Right atrium auricular region (tissue), 2 donors: ENCODE measurements around the gene VPS51. TPM values are rescaled to one million over a fixed set of nuclear protein-coding genes. Genes with fewer than 3 reads are reported as not detected.

Experiments used
- DNase-seq: peaks from one replicate; pipeline ENCODE4 v3.0.0-alpha.2; 2019; ENCODE audit warnings: low spot score
- H3K27ac ChIP-seq, 2 donors: fragments of 200-600 bp; sonication (generic); 1 replicate in 1 of 2; 2 replicates in 1 of 2; pipeline ENCODE4 v1.5.1; 2016 to 2019
- H3K27me3 ChIP-seq, 2 donors: fragments of 200-600 bp; sonication (generic); one replicate each; pipeline versions ENCODE4 v1.5.1 to v1.6.0; 2017 to 2019
- H3K36me3 ChIP-seq: fragments of 200-600 bp; sonication (generic); one replicate; pipeline ENCODE4 v1.5.1; 2016
- H3K4me1 ChIP-seq, 2 donors: fragments of 200-600 bp; sonication (generic); one replicate each; pipeline versions ENCODE4 v1.5.1 to v1.6.0; 2017 to 2019
- H3K4me3 ChIP-seq, 2 donors: fragments of 200-600 bp; sonication (generic); 1 replicate in 1 of 2; 2 replicates in 1 of 2; pipeline ENCODE4 v1.5.1; 2017 to 2019; ENCODE audit warnings: mild to moderate bottlenecking in 1 of 2, moderate library complexity in 1 of 2
- H3K9me3 ChIP-seq, 2 donors: fragments of 200-600 bp; sonication (generic); one replicate each; pipeline ENCODE4 v1.5.1; 2019
- total RNA-seq, 2 donors: library from RNA; depleted of rRNA; stranded (reverse); fragments of >200 nt; gene quantifications; one replicate each; pipeline ENCODE4 v1.1.0, GENCODE V29; 2016
- TF ChIP-seq, protein P1 (sequence below), 2 donors: fragments of 200-600 bp; sonication (generic); IDR thresholded peaks; one replicate each; pipeline ENCODE4 v1.5.1; 2019; ENCODE audit warnings: antibody characterized with exemption in 2 of 2

The VPS51 gene
- total RNA-seq, 2 donors from 2014 or later: 98.5 to 147 TPM

DNA sequence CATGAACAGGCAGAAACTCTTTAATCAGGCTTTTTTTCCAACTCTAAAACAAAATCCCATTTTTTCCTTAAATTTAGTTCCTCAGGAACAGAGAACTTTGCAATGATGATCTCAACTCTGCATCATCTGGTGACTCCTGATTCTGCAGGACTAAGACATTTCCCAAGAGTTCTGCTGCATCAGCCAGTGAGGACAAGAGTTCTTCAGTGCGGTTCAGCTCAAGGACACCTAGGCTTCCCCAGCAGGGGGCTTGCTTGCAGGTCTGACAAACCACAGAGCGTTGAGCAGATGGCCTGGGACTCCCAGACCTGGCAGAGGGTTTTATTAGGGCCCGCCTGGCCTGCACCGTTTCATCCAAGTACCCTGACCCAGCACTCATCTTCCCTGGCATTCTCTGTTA lies 18.6 kb upstream of the VPS51 start:
- Histone ChIP-seq H3K36me3 (no peaks in the 10 kb centered on the region), H3K4me3 (no peak overlapping the region), H3K27ac (no peak overlapping the region), H3K4me1 (no peaks in the 10 kb centered on the region), H3K9me3 (no peaks in the 10 kb centered on the region), H3K27me3 (no peaks in the 10 kb centered on the region)
- TF ChIP-seq, protein P1, sequence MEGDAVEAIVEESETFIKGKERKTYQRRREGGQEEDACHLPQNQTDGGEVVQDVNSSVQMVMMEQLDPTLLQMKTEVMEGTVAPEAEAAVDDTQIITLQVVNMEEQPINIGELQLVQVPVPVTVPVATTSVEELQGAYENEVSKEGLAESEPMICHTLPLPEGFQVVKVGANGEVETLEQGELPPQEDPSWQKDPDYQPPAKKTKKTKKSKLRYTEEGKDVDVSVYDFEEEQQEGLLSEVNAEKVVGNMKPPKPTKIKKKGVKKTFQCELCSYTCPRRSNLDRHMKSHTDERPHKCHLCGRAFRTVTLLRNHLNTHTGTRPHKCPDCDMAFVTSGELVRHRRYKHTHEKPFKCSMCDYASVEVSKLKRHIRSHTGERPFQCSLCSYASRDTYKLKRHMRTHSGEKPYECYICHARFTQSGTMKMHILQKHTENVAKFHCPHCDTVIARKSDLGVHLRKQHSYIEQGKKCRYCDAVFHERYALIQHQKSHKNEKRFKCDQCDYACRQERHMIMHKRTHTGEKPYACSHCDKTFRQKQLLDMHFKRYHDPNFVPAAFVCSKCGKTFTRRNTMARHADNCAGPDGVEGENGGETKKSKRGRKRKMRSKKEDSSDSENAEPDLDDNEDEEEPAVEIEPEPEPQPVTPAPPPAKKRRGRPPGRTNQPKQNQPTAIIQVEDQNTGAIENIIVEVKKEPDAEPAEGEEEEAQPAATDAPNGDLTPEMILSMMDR (IDR thresholded peaks at IDR 0.05): no peak
- no peak for DNase-seq

DNA sequence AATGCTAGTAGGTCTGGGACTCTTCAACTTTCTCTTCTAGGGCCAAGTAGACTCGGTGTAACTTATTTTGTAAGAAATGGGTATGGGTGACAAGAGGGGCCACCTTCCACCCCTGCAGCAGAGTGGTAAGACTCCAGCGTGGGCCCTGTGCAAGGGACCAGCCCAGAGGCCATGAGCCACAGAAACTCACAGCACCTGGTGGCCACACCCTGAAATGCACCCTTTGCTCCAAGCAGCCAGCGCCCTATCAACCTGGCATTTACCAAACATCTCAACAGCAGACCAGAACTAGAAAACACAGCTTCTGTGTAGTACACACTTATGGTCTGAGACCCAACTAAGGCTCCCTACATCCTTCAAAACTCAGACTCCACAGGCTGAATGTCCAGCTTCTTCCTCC lies 17.9 kb upstream of the VPS51 start:
- TF ChIP-seq, protein P1 (IDR thresholded peaks at IDR 0.05): peak; percentile 32 to 55
- Histone ChIP-seq H3K4me1 (peaks cover 0 to 2% of the 10 kb centered on the region in 2 donors), H3K36me3 (no peaks in the 10 kb centered on the region), H3K27ac (no peak overlapping the region), H3K4me3 (no peak overlapping the region), H3K27me3 (no peaks in the 10 kb centered on the region), H3K9me3 (no peaks in the 10 kb centered on the region)
- no peak for DNase-seq

DNA sequence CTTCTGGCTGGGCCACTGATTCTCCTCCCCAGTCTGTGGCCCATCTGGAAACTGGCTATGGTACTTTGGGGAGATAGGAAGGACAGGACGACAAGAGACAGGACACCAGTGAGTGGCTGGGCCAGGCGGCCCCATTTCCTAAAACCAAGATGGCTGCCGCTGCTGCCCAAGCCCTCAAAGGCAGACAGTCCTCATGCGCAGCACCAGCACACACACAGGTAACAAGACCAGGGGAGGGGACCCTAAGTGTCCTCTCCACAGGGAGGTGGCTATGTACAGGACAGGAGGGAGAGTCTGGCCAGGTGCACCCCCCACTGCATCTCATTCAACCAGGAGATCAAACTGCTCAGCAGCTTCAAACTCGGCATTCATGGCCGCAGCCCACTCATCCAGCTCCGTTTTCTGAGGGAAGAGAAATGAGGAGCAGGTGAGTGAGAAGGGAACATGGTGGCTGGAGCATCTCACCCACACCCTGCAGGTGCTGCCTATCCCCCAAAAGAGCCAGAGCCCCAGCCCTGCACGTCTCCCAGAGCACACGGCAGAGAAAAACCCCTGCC lies 17.1 kb upstream of the VPS51 start:
- no peak overlapping the region for H3K4me3 ChIP-seq
- no peaks in the 10 kb centered on the region for H3K9me3 ChIP-seq
- no peaks in the 10 kb centered on the region for H3K27me3 ChIP-seq
- H3K4me1 ChIP-seq: peaks cover 0 to 9% of the 10 kb centered on the region in 2 donors
- TF ChIP-seq, protein P1 (IDR thresholded peaks at IDR 0.05): no peak
- H3K36me3 ChIP-seq: no peaks in the 10 kb centered on the region
- DNase-seq: no peak
- H3K27ac ChIP-seq: no peak overlapping the region

DNA sequence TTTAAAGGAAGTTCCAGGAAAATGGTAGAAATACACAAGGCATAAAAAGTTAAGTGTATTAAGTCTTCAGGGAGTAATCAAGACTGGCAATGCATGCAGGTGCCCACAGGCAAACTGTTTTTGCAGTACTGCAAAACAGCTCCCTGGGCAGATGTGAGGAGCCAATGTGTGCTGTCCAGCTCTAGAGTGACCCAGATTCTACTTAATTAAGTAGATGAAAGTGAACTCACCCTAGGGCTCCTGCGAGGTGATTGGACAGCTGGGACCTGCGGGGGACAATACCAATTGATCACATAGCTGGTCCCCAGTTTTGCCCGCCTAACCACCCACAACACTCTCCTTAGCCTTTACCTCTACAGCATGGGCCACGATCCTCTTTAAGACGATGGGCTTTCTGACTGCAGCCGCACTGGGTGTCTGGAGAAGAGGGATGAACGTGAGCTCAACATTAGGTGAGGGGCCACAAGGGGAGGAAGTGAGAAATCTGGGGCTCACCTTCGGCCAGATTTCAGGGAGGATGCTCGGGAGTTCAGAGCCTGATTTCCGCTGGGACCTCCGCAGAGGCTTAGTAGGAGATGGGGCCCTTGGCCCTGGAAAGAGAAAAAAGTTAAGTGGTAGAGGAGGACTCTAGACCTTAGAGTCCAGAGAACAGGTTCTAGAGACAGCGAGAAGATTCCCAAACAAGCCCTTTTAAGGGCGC lies 12.7 kb upstream of the VPS51 start:
- TF ChIP-seq, protein P1 (IDR thresholded peaks at IDR 0.05): no peak
- no peaks in the 10 kb centered on the region for H3K27me3 ChIP-seq
- H3K9me3 ChIP-seq: no peaks in the 10 kb centered on the region
- H3K36me3 ChIP-seq: peaks cover 16% of the 10 kb centered on the region
- H3K4me1 ChIP-seq: peaks cover 0 to 24% of the 10 kb centered on the region in 2 donors
- peak overlapping the region; percentile 91 to 92 for H3K4me3 ChIP-seq
- H3K27ac ChIP-seq: peak overlapping the region; percentile 90 to 93
- no peak for DNase-seq

DNA sequence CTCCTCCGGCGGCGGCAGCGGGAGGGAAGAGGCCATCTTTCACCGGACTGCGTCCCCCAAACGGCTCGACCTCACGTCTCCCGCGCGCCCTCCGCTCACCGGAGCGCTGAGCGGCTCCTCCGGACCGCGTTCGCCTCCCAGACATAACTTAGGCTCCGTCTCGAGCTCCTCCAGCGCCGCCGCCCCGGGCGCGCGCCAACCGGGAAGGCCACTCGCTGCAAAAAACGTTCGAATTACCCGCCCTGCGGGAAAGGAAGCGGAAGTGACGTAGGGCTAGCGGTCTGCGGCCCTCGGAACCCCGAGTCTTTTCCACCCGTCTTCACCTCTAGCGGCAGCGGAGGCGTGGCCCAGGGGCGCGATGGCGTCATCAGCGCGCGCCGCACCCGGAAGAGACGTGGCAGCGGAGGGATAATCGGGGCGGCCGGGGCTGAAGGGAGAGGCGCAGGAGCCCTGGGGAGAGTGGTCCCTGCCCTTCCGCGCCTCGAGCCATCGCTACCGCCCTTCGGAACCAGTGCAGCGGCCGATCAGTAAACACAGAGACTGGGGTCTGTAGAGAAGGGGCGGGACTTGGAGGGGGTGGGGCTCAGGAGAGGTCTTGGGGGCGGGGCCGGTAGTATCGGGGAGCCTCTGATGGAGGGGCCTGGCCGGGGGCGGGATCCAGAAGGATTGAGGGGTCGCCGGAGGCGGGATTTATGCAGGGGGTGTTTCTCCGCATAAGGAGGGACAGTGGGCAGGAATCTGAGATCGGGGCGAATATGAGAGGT lies 12.0 kb upstream of the VPS51 start, which contains the start of the genes CDCA5 and ZFPL1:
TSS of gene CDCA5 (minus strand) at position 207 of the 764 bp plus-strand sequence. CDS start at position 145, 62 bp downstream.
TSS of gene ZFPL1 (plus strand) at position 389 of the 764 bp plus-strand sequence. CDS start 477 bp downstream, outside the sequence.
- Histone ChIP-seq H3K27ac (peak within 1 kb of the TSS; percentile 90 to 93), H3K27me3 (no peaks in the 10 kb centered on the region), H3K9me3 (no peaks in the 10 kb centered on the region), H3K36me3 (peaks cover 23% of the 10 kb centered on the region), H3K4me1 (peaks cover 0 to 24% of the 10 kb centered on the region in 2 donors), H3K4me3 (peak within 1 kb of the TSS; percentile 91 to 92)
- DNase-seq: peak; percentile 94
- TF ChIP-seq, protein P1 (IDR thresholded peaks at IDR 0.05): peak in 1 of 2 donors; percentile 20
